H9 (cell line): ENCODE measurements around the gene GPR68. TPM values are rescaled to one million over a fixed set of nuclear protein-coding genes. Genes with fewer than 3 reads are reported as not detected.

ENCODE experiments used
- DNase-seq: peaks from one replicate; pipeline ENCODE4 v3.0.0-alpha.2; 2017
- H2AFZ ChIP-seq: one replicate; pipeline ENCODE4 v1.6.1; 2013; ENCODE audit warnings: mild to moderate bottlenecking, low read length, control low read depth, moderate library complexity
- H2AK5ac ChIP-seq: 2 replicates; pipeline ENCODE4 v1.6.1; 2013; ENCODE audit warnings: low read length, control low read depth, mixed read lengths; ENCODE audit not compliant: insufficient read length
- H2BK120ac ChIP-seq: one replicate; pipeline ENCODE4 v1.6.1; 2013; ENCODE audit warnings: low read depth, mild to moderate bottlenecking, low read length, control low read depth, inconsistent platforms; ENCODE audit not compliant: poor library complexity, severe bottlenecking
- H2BK12ac ChIP-seq: 2 replicates; pipeline ENCODE4 v1.6.1; 2013; ENCODE audit warnings: low read length, control low read depth, mixed read lengths, low read depth; ENCODE audit not compliant: insufficient read length
- H2BK15ac ChIP-seq: 2 replicates; pipeline ENCODE4 v1.6.1; 2013; ENCODE audit warnings: low read depth, low read length, control low read depth
- H2BK20ac ChIP-seq: one replicate; pipeline ENCODE4 v1.6.1; 2013; ENCODE audit warnings: low read depth, mild to moderate bottlenecking, low read length, control low read depth, inconsistent platforms; ENCODE audit not compliant: poor library complexity, severe bottlenecking
- H2BK5ac ChIP-seq: 2 replicates; pipeline ENCODE4 v1.6.1; 2013; ENCODE audit warnings: low read length, control low read depth, mixed read lengths; ENCODE audit not compliant: insufficient read length
- H3K14ac ChIP-seq: 2 replicates; pipeline ENCODE4 v1.6.1; 2013; ENCODE audit warnings: low read length, control low read depth; ENCODE audit not compliant: insufficient read depth
- H3K18ac ChIP-seq: 2 replicates; pipeline ENCODE4 v1.6.1; 2013; ENCODE audit warnings: low read depth, mild to moderate bottlenecking, mixed read lengths, low read length, control low read depth; ENCODE audit not compliant: insufficient read length
- H3K23ac ChIP-seq: 2 replicates; pipeline ENCODE4 v1.6.1; 2013; ENCODE audit warnings: low read length, control low read depth, mixed read lengths, low read depth; ENCODE audit not compliant: insufficient read length
- H3K23me2 ChIP-seq: 2 replicates; pipeline ENCODE4 v1.6.1; 2013; ENCODE audit warnings: low read depth, mild to moderate bottlenecking, mixed read lengths, low read length, control low read depth; ENCODE audit not compliant: insufficient read length, poor library complexity, severe bottlenecking
- H3K27ac ChIP-seq: 2 replicates; pipeline ENCODE4 v1.5.1; 2013; ENCODE audit warnings: low read length, control low read depth, mixed read lengths, low read depth; ENCODE audit not compliant: insufficient read length
- H3K27me3 ChIP-seq: 2 replicates; pipeline ENCODE4 v1.6.1; 2013; ENCODE audit warnings: low read length, control low read depth, inconsistent platforms; ENCODE audit not compliant: insufficient read depth
- H3K4ac ChIP-seq: 2 replicates; pipeline ENCODE4 v1.6.1; 2013; ENCODE audit warnings: low read depth, mild to moderate bottlenecking, control low read depth, inconsistent platforms, low read length, moderate library complexity
- H3K4me1 ChIP-seq: 2 replicates; pipeline ENCODE4 v1.6.1; 2013; ENCODE audit warnings: low read length, control low read depth, inconsistent platforms; ENCODE audit not compliant: insufficient read depth
- H3K4me2 ChIP-seq: 2 replicates; pipeline ENCODE4 v1.6.1; 2013; ENCODE audit warnings: low read length, control low read depth, mixed read lengths; ENCODE audit not compliant: insufficient read length, insufficient read depth
- H3K56ac ChIP-seq: 2 replicates; pipeline ENCODE4 v1.6.1; 2013; ENCODE audit warnings: low read depth, mild to moderate bottlenecking, mixed read lengths, low read length, control low read depth; ENCODE audit not compliant: insufficient read length
- H3K79me1 ChIP-seq: 2 replicates; pipeline ENCODE4 v1.6.1; 2013; ENCODE audit warnings: low read depth, mild to moderate bottlenecking, moderate library complexity, low read length, control low read depth, inconsistent platforms; ENCODE audit not compliant: insufficient read depth, poor library complexity, severe bottlenecking
- H3K79me2 ChIP-seq: 2 replicates; pipeline ENCODE4 v1.6.1; 2013; ENCODE audit warnings: low read length, control low read depth, inconsistent platforms; ENCODE audit not compliant: insufficient read depth
- H3K9ac ChIP-seq: 2 replicates; pipeline ENCODE4 v1.6.1; 2013; ENCODE audit warnings: low read length, control low read depth, mixed read lengths; ENCODE audit not compliant: insufficient read length; ENCODE audit errors: extremely low read depth
- H3K9me3 ChIP-seq: one replicate; pipeline ENCODE4 v1.6.1; 2013; ENCODE audit warnings: low read depth, low read length, inconsistent platforms; ENCODE audit not compliant: control insufficient read depth
- H3T11ph ChIP-seq: one replicate; pipeline ENCODE4 v1.6.1; 2013; ENCODE audit warnings: mild to moderate bottlenecking, low read length, control low read depth, inconsistent platforms
- H4K20me1 ChIP-seq: one replicate; pipeline ENCODE4 v1.6.1; 2013; ENCODE audit not compliant: control insufficient read depth, insufficient read length, insufficient read depth
- H4K5ac ChIP-seq: 2 replicates; pipeline ENCODE4 v1.6.1; 2013; ENCODE audit warnings: low read depth, mild to moderate bottlenecking, mixed read lengths, low read length, control low read depth; ENCODE audit not compliant: insufficient read length
- H4K8ac ChIP-seq: replicated peaks from 2 replicates; pipeline ENCODE4 v1.6.1; 2013; ENCODE audit warnings: low read length, control low read depth, mixed read lengths, low read depth; ENCODE audit not compliant: insufficient read length
- H4K91ac ChIP-seq: 2 replicates; pipeline ENCODE4 v1.6.1; 2013; ENCODE audit warnings: low read depth, mild to moderate bottlenecking, moderate library complexity, mixed read lengths, low read length, control low read depth; ENCODE audit not compliant: insufficient read length
- H3K27ac Mint-ChIP-seq, 3 experiments: 2 replicates in 2 of 3; 3 replicates in 1 of 3; pipeline ENCODE4 v1.8.0; 2020 to 2021; ENCODE audit warnings: mixed read lengths in 3 of 3, mild to moderate bottlenecking in 1 of 3, moderate library complexity in 1 of 3
- H3K27me3 Mint-ChIP-seq: 2 replicates; pipeline ENCODE4 v1.8.0; 2021; ENCODE audit warnings: low read depth, mild to moderate bottlenecking, moderate library complexity, mixed read lengths
- H3K36me3 Mint-ChIP-seq, 3 experiments: 2 replicates in 2 of 3; 3 replicates in 1 of 3; pipeline ENCODE4 v1.8.0; 2020 to 2021; ENCODE audit warnings: low read depth in 3 of 3, mixed read lengths in 3 of 3; ENCODE audit not compliant: insufficient read depth in 1 of 3
- H3K4me1 Mint-ChIP-seq, 2 experiments: 2 replicates each; pipeline ENCODE4 v1.8.0; 2020; ENCODE audit warnings: mixed read lengths in 2 of 2
- H3K4me3 Mint-ChIP-seq, 2 experiments: 2 replicates in 1 of 2; 3 replicates in 1 of 2; pipeline ENCODE4 v1.8.0; 2020 to 2021; ENCODE audit warnings: mild to moderate bottlenecking in 2 of 2, mixed read lengths in 2 of 2, moderate library complexity in 1 of 2
- H3K9me3 Mint-ChIP-seq, 2 experiments: 2 replicates in 1 of 2; 3 replicates in 1 of 2; pipeline ENCODE4 v1.8.0; 2020; ENCODE audit warnings: mild to moderate bottlenecking in 2 of 2, mixed read lengths in 2 of 2, moderate library complexity in 1 of 2
- WGBS: extraction: QIAGEN DNeasy Blood & Tissue Kit; methylation state at CpG from one replicate; pipeline ENCODE4 v1.1.7; 2013; ENCODE audit warnings: missing lambda C conversion rate, low lambda C conversion rate, mixed read lengths; ENCODE audit not compliant: insufficient read length; ENCODE audit errors: extremely low coverage; 5-methylcytosine and 5-hydroxymethylcytosine counted together
- total RNA-seq: library from RNA; stranded (reverse); gene quantifications from 2 replicates; pipeline ENCODE4 v1.2.1, GENCODE V29; 2021
- TF ChIP-seq, protein P1 (sequence below): fragments of 200-600 bp; sonication (generic); conservative IDR thresholded peaks from 3 replicates; pipeline ENCODE4 v1.8.0; 2021; ENCODE audit warnings: antibody characterized with exemption, mild to moderate bottlenecking

The GPR68 gene
- total RNA-seq, 1 experiment from 2014 or later = 0.33 TPM

DNA sequence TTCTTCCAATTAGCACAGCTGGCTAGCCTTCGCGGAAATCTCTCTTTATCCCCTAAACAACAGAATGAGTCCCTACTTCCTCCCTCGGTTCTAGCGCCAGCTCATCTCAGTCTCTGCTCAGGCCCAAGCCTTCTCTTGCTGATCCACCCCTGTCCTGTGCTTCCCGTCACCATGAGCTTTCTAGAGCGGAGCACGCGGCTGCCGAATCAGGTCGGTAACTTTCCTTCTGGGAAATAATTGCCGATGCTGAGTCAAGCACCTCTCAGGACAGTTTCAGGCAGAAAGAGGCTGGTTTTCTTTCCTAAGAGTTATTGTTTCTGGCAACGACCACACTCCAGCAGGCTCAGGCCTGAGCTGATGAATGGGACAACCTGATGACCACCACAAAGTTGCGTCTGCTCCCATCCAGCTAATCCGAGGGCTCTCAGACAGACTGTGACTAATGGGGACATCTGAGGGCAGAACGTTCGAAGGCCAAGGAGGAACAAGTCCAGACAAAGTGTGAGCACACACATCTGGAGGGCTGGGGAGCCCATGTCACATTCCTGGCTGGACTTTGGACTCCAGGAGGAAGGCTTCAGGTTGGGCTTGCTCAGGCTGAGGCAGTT, 13.6 kb upstream of the GPR68 start:
- Histone ChIP-seq H2AK5ac (no peak overlapping the region), H2BK5ac (no peak overlapping the region), H3K14ac (no peak overlapping the region), H3K9me3 (no peaks in the 10 kb centered on the region), H3K4me1 (no peaks in the 10 kb centered on the region), H3K79me1 (no peaks in the 10 kb centered on the region), H2BK15ac (no peak overlapping the region), H4K8ac (no peak overlapping the region), H3K18ac (no peak overlapping the region), H4K5ac (no peak overlapping the region), H2BK120ac (no peak overlapping the region), H3K23me2 (peaks cover 3% of the 10 kb centered on the region), H3K27ac (no peak overlapping the region), H3K79me2 (no peaks in the 10 kb centered on the region), H3K9ac (no peak overlapping the region), H3K27me3 (no peaks in the 10 kb centered on the region; the same call in 1 of the 2 replicates), H4K91ac (no peak overlapping the region), H2AFZ (no peak overlapping the region), H3K56ac (no peak overlapping the region), H3T11ph (no peak overlapping the region), H3K23ac (no peak overlapping the region), H2BK12ac (no peak overlapping the region), H2BK20ac (no peak overlapping the region), H3K4me2 (no peak overlapping the region), H4K20me1 (no peaks in the 10 kb centered on the region), H3K4ac (no peak overlapping the region)
- Mint-ChIP-seq H3K4me3 (no peak overlapping the region), H3K9me3 (peaks cover 2 to 5% of the 10 kb centered on the region in 2 experiments; a peak in 2 of 5 replicates), H3K36me3 (no peaks in the 10 kb centered on the region; a peak in 2 of 7 replicates), H3K27ac (peak overlapping the region in 1 of 3 experiments; percentile 21; a peak in 1 of 7 replicates), H3K27me3 (peaks cover 38% of the 10 kb centered on the region), H3K4me1 (peaks cover 17 to 20% of the 10 kb centered on the region in 2 experiments)
- TF ChIP-seq, protein P1, sequence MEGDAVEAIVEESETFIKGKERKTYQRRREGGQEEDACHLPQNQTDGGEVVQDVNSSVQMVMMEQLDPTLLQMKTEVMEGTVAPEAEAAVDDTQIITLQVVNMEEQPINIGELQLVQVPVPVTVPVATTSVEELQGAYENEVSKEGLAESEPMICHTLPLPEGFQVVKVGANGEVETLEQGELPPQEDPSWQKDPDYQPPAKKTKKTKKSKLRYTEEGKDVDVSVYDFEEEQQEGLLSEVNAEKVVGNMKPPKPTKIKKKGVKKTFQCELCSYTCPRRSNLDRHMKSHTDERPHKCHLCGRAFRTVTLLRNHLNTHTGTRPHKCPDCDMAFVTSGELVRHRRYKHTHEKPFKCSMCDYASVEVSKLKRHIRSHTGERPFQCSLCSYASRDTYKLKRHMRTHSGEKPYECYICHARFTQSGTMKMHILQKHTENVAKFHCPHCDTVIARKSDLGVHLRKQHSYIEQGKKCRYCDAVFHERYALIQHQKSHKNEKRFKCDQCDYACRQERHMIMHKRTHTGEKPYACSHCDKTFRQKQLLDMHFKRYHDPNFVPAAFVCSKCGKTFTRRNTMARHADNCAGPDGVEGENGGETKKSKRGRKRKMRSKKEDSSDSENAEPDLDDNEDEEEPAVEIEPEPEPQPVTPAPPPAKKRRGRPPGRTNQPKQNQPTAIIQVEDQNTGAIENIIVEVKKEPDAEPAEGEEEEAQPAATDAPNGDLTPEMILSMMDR = no peak
- no CpG with 5 or more reads among the region's 16 CpGs for WGBS
- no peak for DNase-seq
